ENCODE data around the gene BPNT1.

- TF ChIP-seq CTCF (IDR thresholded peaks at IDR 0.05; ENCODE audit: insufficient read depth, low read length, poor library complexity, severe bottlenecking) (no peak), EZH2phosphoT487 (conservative IDR thresholded peaks at IDR 0.05; ENCODE audit: low read length) (no peak)
Observed at GRCh38 chr1:220077887-220078286, 11.7 kb downstream of the BPNT1 start.

All from SU-DHL-6 (cell line).